PC-9 (cell line): ENCODE results near the gene ZDHHC7. TPM values are rescaled to one million over a fixed set of nuclear protein-coding genes. Genes with fewer than 3 reads are reported as not detected.
A peak's percentile ranks its signal among the peaks of the same experiment; 100 is the strongest.

Experiments
- BruUV-seq: library from RNA; stranded (reverse); fragments of 400-500 nt; replicated peaks from 2 replicates; lab custom pipeline; 2021; lab: Mats Ljungman, UMichigan
- CTCF ChIA-PET: fragments of 300-600 bp; sonication (Branson Sonifier 250); formaldehyde crosslinking; loops from one replicate; lab custom pipeline; 2022; ENCODE audit warnings: antibody characterized with exemption; lab: Charles Lee
- POLR2A ChIA-PET: fragments of 300-600 bp; sonication (Branson Sonifier 250); formaldehyde crosslinking; loops from one replicate; lab custom pipeline; 2022; ENCODE audit warnings: antibody characterized with exemption; ENCODE audit not compliant: unreplicated experiment; lab: Charles Lee
- DNase-seq, 2 experiments: peaks; one replicate each; pipeline versions ENCODE4 v3.0.0 to v3.0.0-alpha.2; 2015 to 2022; ENCODE audit warnings: mixed read lengths in 1 of 2
- H2AFZ ChIP-seq: fragments of 200-600 bp; sonication (generic); 2 replicates; pipeline ENCODE4 v1.8.1; 2017; ENCODE audit warnings: antibody characterized with exemption
- H3F3A ChIP-seq: fragments of 200-600 bp; sonication (generic); 2 replicates; pipeline ENCODE4 v1.8.1; 2017; ENCODE audit warnings: antibody characterized with exemption, mild to moderate bottlenecking, low read depth; ENCODE audit not compliant: insufficient read depth
- H3K27ac ChIP-seq: fragments of 200-600 bp; sonication (generic); 2 replicates; pipeline ENCODE4 v1.6.1; 2016; ENCODE audit warnings: mixed run types
- H3K27me3 ChIP-seq: fragments of 200-600 bp; sonication (generic); 2 replicates; pipeline ENCODE4 v1.6.1; 2016; ENCODE audit warnings: low read depth, mixed run types; ENCODE audit not compliant: insufficient read depth
- H3K36me3 ChIP-seq: fragments of 200-600 bp; sonication (generic); 2 replicates; pipeline ENCODE4 v1.6.1; 2016; ENCODE audit warnings: low read depth, mixed run types
- H3K4me1 ChIP-seq: fragments of 200-600 bp; sonication (generic); replicated peaks from 2 replicates; pipeline ENCODE4 v1.6.1; 2016; ENCODE audit warnings: mixed run types; ENCODE audit not compliant: insufficient read depth
- H3K4me2 ChIP-seq: fragments of 200-600 bp; sonication (generic); 2 replicates; pipeline ENCODE4 v1.6.1; 2017; ENCODE audit warnings: mixed run types
- H3K4me3 ChIP-seq: fragments of 200-600 bp; sonication (generic); 2 replicates; pipeline ENCODE4 v1.6.1; 2016; ENCODE audit warnings: mixed run types
- H3K79me2 ChIP-seq: fragments of 200-600 bp; sonication (generic); 2 replicates; pipeline ENCODE4 v1.6.1; 2017; ENCODE audit warnings: low read depth, mixed run types
- H3K9me2 ChIP-seq: fragments of 200-600 bp; sonication (generic); 2 replicates; pipeline ENCODE4 v1.8.1; 2017; ENCODE audit warnings: mild to moderate bottlenecking; ENCODE audit not compliant: insufficient read depth
- H3K9me3 ChIP-seq: fragments of 200-600 bp; sonication (generic); 2 replicates; pipeline ENCODE4 v1.8.1; 2016; ENCODE audit warnings: low read depth; ENCODE audit not compliant: insufficient read depth
- H4K20me1 ChIP-seq: fragments of 200-600 bp; sonication (generic); 2 replicates; pipeline ENCODE4 v1.8.1; 2017; ENCODE audit not compliant: insufficient read depth
- CTCF ChIP-seq: fragments of 200-600 bp; sonication (generic); conservative IDR thresholded peaks from 2 replicates; pipeline ENCODE4 v1.6.1; 2017; ENCODE audit warnings: mixed run types, antibody characterized with exemption, mild to moderate bottlenecking, moderate library complexity
- EZH2 ChIP-seq: fragments of 200-600 bp; sonication (generic); IDR thresholded peaks from 2 replicates; pipeline ENCODE4 v1.8.0; 2017; ENCODE audit warnings: antibody characterized with exemption, low read depth
- intact Hi-C: fragments of 100-400 bp; cut with micrococcal nuclease; formaldehyde crosslinking; loops from one replicate; pipeline ENCODE4 v1.10.0; 2022; ENCODE audit not compliant: unreplicated experiment
- total RNA-seq: library from RNA; stranded (reverse); gene quantifications from 2 replicates; pipeline ENCODE4 v1.2.3, GENCODE V29; 2021

ZDHHC7 gene
- total RNA-seq, 1 experiment from 2014 or later = 79.3 TPM

GRCh38 chr16:84967828-84968227, 43.5 kb downstream of the ZDHHC7 start:
- Histone ChIP-seq H4K20me1 (no peaks in the 10 kb centered on the region), H3K36me3 (no peaks in the 10 kb centered on the region), H3K4me2 (no peak overlapping the region), H3K27ac (no peak overlapping the region), H3K9me2 (no peaks in the 10 kb centered on the region), H3K79me2 (no peaks in the 10 kb centered on the region), H3K27me3 (no peaks in the 10 kb centered on the region), H3K4me1 (peaks cover 8% of the 10 kb centered on the region), H3K4me3 (no peak overlapping the region), H2AFZ (no peak overlapping the region), H3K9me3 (no peaks in the 10 kb centered on the region), H3F3A (peaks cover 4% of the 10 kb centered on the region; the same call in 1 of the 2 replicates)
- intact Hi-C loops = no loop called here
- CTCF ChIA-PET = interaction anchor here (1.0 kb wide), 1 partner anchor 213 kb away, joined by 3 read pairs; no protein-coding TSS in a partner anchor
- no TSS peak for BruUV-seq
- POLR2A ChIA-PET = interaction anchor here (0.6 kb wide), 1 partner anchor 31 kb away, joined by 3 read pairs; no protein-coding TSS in a partner anchor
- DNase-seq = no peak
- TF ChIP-seq EZH2 = no peak
- TF ChIP-seq CTCF = no peak

- Histone ChIP-seq H3F3A (peaks cover 3% of the 10 kb centered on the region; the same call in 1 of the 2 replicates), H4K20me1 (no peaks in the 10 kb centered on the region), H3K9me3 (no peaks in the 10 kb centered on the region), H3K4me2 (no peak overlapping the region), H3K4me1 (no peaks in the 10 kb centered on the region), H3K36me3 (no peaks in the 10 kb centered on the region), H3K4me3 (no peak overlapping the region), H3K27ac (no peak overlapping the region), H2AFZ (no peak overlapping the region), H3K27me3 (no peaks in the 10 kb centered on the region), H3K79me2 (no peaks in the 10 kb centered on the region), H3K9me2 (no peaks in the 10 kb centered on the region)
- no peak for TF ChIP-seq CTCF
- no peak for TF ChIP-seq EZH2
- no TSS peak for BruUV-seq
- intact Hi-C loops = no loop called here
- ChIA-PET CTCF (no interaction called here), POLR2A (interaction anchor here (0.6 kb wide), 1 partner anchor 453 kb away, joined by 9 read pairs; no protein-coding TSS in a partner anchor)
- DNase-seq = peak in 1 of 2 experiments; percentile 27
Observed at GRCh38 chr16:84965428-84966415, 45.6 kb downstream of the ZDHHC7 start.

GRCh38 chr16:84964386-84965128, 46.8 kb downstream of the ZDHHC7 start:
- Histone ChIP-seq H3K27ac (no peak overlapping the region), H3K4me3 (no peak overlapping the region), H3K27me3 (no peaks in the 10 kb centered on the region), H3F3A (peaks cover 3% of the 10 kb centered on the region; the same call in 1 of the 2 replicates), H2AFZ (no peak overlapping the region), H3K4me2 (no peak overlapping the region), H3K4me1 (no peaks in the 10 kb centered on the region), H3K9me3 (no peaks in the 10 kb centered on the region), H4K20me1 (no peaks in the 10 kb centered on the region), H3K79me2 (no peaks in the 10 kb centered on the region), H3K36me3 (no peaks in the 10 kb centered on the region), H3K9me2 (no peaks in the 10 kb centered on the region)
- BruUV-seq = no TSS peak
- ChIA-PET CTCF (no interaction called here), POLR2A (no interaction called here)
- intact Hi-C loops = no loop called here
- TF ChIP-seq EZH2 = no peak
- no peak for TF ChIP-seq CTCF
- DNase-seq = peak in 1 of 2 experiments; percentile 26
